WERI-Rb-1 (cell line): ENCODE measurements around the gene ETV4.

Source experiments
- DNase-seq: peaks from one replicate; pipeline ENCODE4 v3.0.0-alpha.2; 2020
- H3K27ac ChIP-seq: fragments of 250-450 bp; sonication (Bioruptor Pico); 2 replicates; pipeline ENCODE4 v1.5.1; 2020; ENCODE audit warnings: mild to moderate bottlenecking, moderate library complexity
- H3K27me3 ChIP-seq: fragments of 250-450 bp; sonication (Bioruptor Pico); 2 replicates; pipeline ENCODE4 v1.5.1; 2021; ENCODE audit warnings: mild to moderate bottlenecking, low read depth, moderate library complexity; ENCODE audit not compliant: insufficient read depth, severe bottlenecking
- H3K36me3 ChIP-seq: fragments of 250-450 bp; sonication (Bioruptor Pico); 2 replicates; pipeline ENCODE4 v1.5.1; 2020; ENCODE audit warnings: mild to moderate bottlenecking, moderate library complexity
- H3K4me3 ChIP-seq: 2 replicates; pipeline ENCODE4 v1.5.1; 2011; ENCODE audit warnings: low read depth, mild to moderate bottlenecking, control low read depth, low read length
- H3K9me3 ChIP-seq: fragments of 250-450 bp; sonication (Bioruptor Pico); 2 replicates; pipeline ENCODE4 v1.5.1; 2021; ENCODE audit warnings: mild to moderate bottlenecking, moderate library complexity; ENCODE audit not compliant: severe bottlenecking
- TF ChIP-seq, protein P1 (sequence below): IDR thresholded peaks from 2 replicates; pipeline ENCODE4 v1.5.1; 2011; ENCODE audit warnings: low read depth, mild to moderate bottlenecking, control low read depth, inconsistent platforms, low read length

Gene ETV4

DNA sequence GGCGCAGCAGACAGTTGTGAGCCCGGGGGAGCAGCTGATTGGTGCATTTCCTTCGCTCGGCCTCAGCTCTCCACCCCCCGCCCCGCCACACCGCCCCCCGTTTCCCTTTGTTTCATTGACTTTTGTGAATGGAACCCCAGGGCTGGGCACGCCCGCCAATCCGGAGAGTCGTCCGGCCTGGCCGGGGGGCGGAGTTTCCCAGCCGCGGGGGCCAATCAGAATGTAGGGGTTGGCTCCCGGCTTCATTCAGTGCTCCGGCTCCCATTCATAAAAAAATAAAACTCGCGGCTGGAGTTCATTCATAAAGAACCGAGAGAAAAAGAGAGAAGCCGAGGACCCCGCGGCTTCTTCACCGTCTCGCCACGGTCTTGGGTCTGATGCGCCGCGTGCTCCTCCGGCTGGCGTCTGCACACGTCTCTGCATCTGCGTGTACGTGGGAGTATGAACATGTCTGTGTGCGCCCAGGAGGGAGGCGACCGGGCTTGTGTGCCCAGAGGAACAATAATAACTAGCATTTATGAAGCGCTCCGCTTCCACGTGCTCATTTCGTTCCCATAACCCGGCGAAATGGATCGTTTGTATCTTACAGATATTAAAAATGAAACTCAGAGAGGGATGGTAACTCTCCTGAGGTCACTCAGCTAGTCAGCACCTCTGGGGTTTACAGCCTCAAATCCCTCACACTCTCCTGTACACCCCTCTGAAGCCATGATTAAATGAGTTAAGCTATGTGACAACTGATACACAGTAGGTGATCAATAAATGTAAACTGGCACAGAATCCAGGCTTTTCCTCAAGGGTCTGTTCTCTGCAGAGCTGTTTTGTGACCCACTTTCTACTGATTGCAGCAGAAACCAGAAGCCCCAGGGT, at the start of gene ETV4:
TSS of gene ETV4 (minus strand) at position 22 of the 870 bp plus-strand sequence. CDS start 723 bp downstream, outside the sequence.
- H3K9me3 ChIP-seq = no peaks in the 10 kb centered on the region

DNA sequence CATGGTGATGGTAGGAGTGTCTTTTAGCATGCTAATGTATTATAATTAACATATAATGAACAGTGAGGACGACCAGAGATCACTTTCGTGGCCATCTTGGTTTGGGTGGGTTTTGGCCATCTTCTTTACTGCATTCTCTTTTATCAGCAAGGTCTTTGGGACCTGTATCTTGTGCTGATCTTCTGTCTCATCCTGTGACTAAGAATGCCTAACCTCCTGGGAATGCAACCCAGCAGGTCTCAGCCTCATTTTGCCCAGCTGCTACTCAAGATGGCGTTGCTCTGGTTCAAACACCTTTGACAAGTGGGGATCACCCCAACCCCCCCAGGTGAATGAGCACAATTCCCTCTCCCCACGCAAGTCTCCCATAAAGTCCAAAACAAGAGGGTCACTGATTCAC, 49.3 kb upstream of the ETV4 start:
- H3K27ac ChIP-seq = no peak overlapping the region
- H3K9me3 ChIP-seq = no peaks in the 10 kb centered on the region
- H3K4me3 ChIP-seq = no peak overlapping the region
- no peaks in the 10 kb centered on the region for H3K36me3 ChIP-seq
- TF ChIP-seq, protein P1, sequence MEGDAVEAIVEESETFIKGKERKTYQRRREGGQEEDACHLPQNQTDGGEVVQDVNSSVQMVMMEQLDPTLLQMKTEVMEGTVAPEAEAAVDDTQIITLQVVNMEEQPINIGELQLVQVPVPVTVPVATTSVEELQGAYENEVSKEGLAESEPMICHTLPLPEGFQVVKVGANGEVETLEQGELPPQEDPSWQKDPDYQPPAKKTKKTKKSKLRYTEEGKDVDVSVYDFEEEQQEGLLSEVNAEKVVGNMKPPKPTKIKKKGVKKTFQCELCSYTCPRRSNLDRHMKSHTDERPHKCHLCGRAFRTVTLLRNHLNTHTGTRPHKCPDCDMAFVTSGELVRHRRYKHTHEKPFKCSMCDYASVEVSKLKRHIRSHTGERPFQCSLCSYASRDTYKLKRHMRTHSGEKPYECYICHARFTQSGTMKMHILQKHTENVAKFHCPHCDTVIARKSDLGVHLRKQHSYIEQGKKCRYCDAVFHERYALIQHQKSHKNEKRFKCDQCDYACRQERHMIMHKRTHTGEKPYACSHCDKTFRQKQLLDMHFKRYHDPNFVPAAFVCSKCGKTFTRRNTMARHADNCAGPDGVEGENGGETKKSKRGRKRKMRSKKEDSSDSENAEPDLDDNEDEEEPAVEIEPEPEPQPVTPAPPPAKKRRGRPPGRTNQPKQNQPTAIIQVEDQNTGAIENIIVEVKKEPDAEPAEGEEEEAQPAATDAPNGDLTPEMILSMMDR = no peak
- no peaks in the 10 kb centered on the region for H3K27me3 ChIP-seq
- DNase-seq = no peak

More for the DNA sequence above, at the start of gene ETV4:
- Histone ChIP-seq H3K27ac (no peak within 1 kb of the TSS), H3K36me3 (no peaks in the 10 kb centered on the region), H3K4me3 (peak within 1 kb of the TSS; percentile 49), H3K27me3 (peaks cover 54% of the 10 kb centered on the region)
- TF ChIP-seq, protein P1 = no peak
- peak; percentile 98 for DNase-seq

DNA sequence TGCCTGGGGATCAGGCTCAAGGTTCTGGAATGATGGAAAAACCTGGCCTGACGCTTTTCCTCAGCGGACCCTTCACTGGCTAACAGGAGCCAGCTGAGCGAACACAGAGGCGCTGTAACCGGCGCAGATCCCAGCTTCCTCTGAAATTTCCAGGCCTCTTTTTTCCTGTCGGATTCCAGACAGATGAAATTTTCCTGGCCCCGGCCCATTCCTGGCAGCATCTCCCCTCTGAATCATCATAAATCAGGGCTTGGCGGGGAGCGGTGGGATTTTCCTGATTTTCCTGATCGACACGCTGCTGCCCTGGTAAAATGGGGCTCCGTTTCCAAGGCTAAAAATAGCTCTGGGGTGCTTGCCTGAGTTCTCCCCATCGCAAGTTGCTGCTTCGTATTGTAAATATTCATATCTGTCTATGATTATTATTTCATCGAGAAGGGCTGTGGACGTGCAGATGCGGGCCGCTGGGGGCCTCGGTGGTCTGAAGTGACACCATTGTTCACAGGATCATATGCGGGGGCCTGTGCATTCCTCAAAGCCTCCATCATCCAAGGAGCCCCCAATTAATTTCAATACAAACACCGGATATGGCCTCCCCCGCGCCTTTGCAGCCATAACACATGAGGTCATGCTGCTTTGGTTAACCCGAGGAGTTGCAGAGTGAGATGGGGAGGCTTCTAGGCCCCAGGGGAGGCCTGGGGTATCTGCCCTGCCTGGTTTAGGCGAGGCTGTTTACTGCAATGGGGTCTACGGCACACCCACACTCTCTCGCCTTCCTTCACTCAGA, 45.8 kb upstream of the ETV4 start:
- Histone ChIP-seq H3K27ac (no peak overlapping the region), H3K9me3 (no peaks in the 10 kb centered on the region), H3K4me3 (no peak overlapping the region), H3K27me3 (no peaks in the 10 kb centered on the region), H3K36me3 (no peaks in the 10 kb centered on the region)
- TF ChIP-seq, protein P1 = no peak
- no peak for DNase-seq

DNA sequence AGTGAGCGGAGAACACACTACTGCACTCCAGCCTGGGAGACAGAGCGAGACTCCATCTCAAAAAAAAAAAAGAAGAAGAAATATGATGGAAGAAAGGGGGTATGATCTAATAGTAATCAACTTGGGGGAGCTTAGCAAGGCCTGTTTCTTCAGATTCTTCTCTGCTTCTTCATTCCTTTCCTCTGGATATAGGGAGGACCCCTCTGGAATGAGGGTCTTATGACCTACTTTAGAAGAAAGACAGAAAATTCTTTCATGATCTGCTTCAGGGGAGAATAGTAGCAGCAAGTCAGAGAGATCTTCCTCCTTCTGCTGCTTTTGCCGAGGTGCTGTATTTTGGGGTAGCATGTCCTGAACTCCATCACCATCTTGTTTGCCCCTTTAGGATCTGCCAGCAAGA, 44.9 kb upstream of the ETV4 start:
- no peak overlapping the region for H3K27ac ChIP-seq
- H3K36me3 ChIP-seq = no peaks in the 10 kb centered on the region
- H3K9me3 ChIP-seq = no peaks in the 10 kb centered on the region
- TF ChIP-seq, protein P1 = no peak
- no peak for DNase-seq
- no peak overlapping the region for H3K4me3 ChIP-seq
- H3K27me3 ChIP-seq = no peaks in the 10 kb centered on the region

DNA sequence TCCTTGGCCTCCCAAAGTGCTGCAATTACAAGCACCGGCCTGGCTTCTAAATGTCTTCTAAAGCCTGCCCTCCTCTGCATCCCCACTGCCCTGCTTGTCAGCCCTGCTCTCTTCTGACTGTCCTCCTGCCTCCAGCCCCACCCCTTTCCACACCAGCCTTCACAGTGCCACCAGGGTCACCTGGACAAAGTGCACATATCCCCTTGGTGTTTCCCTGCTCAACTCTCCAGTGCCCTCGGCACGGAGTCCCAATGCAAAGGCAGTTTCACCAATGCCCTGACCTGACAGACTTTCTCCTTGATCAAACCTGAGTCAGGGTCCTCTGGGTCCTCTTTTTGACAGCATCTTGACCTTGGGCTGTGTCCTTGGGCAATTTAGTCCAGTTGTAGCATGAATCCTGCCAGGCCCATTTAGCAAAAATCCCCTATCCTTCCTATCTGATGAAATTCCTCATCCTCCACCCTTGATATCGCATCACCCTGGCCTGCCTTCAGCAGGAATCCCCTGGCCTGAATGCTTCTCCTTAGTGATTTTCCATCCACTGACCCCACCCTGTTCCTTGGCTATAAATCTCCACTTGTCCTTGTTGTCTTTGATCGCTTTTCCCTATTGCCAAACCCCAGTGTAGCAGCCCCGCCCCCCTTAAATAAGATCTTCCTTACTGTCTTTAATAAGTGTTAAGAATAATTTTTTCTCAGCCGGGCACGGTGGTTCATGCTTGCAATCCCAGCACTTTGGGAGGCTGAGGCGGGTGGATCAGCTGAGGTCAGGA, 42.7 kb upstream of the ETV4 start:
- TF ChIP-seq, protein P1 = no peak
- H3K4me3 ChIP-seq = no peak overlapping the region
- H3K36me3 ChIP-seq = no peaks in the 10 kb centered on the region
- no peak overlapping the region for H3K27ac ChIP-seq
- no peak for DNase-seq
- H3K9me3 ChIP-seq = no peaks in the 10 kb centered on the region
- no peaks in the 10 kb centered on the region for H3K27me3 ChIP-seq
